HEK293 (cell line): Measurements from ENCODE around the gene OAF.

Experiments used
- CTCF ChIA-PET: fragments of 350-600 bp; formaldehyde crosslinking; extraction: SDS; loops from one replicate; lab custom pipeline; 2021; ENCODE audit warnings: antibody characterized with exemption; lab: Yijun Ruan, JAX
- POLR2A ChIA-PET: fragments of 300-600 bp; formaldehyde crosslinking; extraction: SDS; loops from one replicate; lab custom pipeline; 2020; ENCODE audit warnings: antibody characterized with exemption, inconsistent platforms; lab: Yijun Ruan, JAX
- H3K27ac ChIP-seq: fragments of 200-500 bp; sonication (Bioruptor generic); 2 replicates; pipeline ENCODE4 v1.5.1; 2014; ENCODE audit warnings: low read depth, low read length, control low read depth, inconsistent platforms; ENCODE audit errors: extremely low read depth
- H3K36me3 ChIP-seq, 2 experiments: fragments of 200-500 bp in 1 of 2; sonication (Bioruptor generic) in 1 of 2; 1 replicate in 1 of 2; 2 replicates in 1 of 2; pipeline ENCODE4 v1.5.1; 2014 to 2017; ENCODE audit warnings: inconsistent platforms in 2 of 2, low read length in 2 of 2; ENCODE audit not compliant: control insufficient read depth in 2 of 2, insufficient read depth in 1 of 2
- H3K4me1 ChIP-seq: fragments of 200-500 bp; sonication (Bioruptor generic); 2 replicates; pipeline ENCODE4 v1.5.1; 2014; ENCODE audit warnings: mild to moderate bottlenecking, low read length, inconsistent platforms; ENCODE audit not compliant: control insufficient read depth, insufficient read depth
- H3K4me3 ChIP-seq: 2 replicates; pipeline ENCODE4 v1.5.1; 2011; ENCODE audit warnings: low read depth, mild to moderate bottlenecking, control low read depth, low read length, moderate library complexity
- H3K9me3 ChIP-seq: fragments of 200-500 bp; sonication (Bioruptor generic); 2 replicates; pipeline ENCODE4 v1.5.1; 2014; ENCODE audit warnings: low read depth, low read length, inconsistent platforms; ENCODE audit not compliant: control insufficient read depth, insufficient read depth
- GLI4 ChIP-seq: fragments of 450-650 bp; formaldehyde crosslinking; IDR thresholded peaks from 2 replicates; pipeline ENCODE4 v1.5.1; 2016; ENCODE audit warnings: missing biosample characterization, missing genetic modification characterization
- KLF16 ChIP-seq: fragments of 450-650 bp; formaldehyde crosslinking; IDR thresholded peaks from 2 replicates; pipeline ENCODE4 v1.5.1; 2017; ENCODE audit warnings: missing biosample characterization, missing genetic modification characterization
- KLF8 ChIP-seq: fragments of 450-650 bp; formaldehyde crosslinking; IDR thresholded peaks from 2 replicates; pipeline ENCODE4 v1.5.1; 2016; ENCODE audit warnings: missing biosample characterization, missing genetic modification characterization
- MZF1 ChIP-seq: fragments of 450-650 bp; formaldehyde crosslinking; IDR thresholded peaks from 2 replicates; pipeline ENCODE4 v1.5.1; 2017; ENCODE audit warnings: missing biosample characterization, missing genetic modification characterization, borderline replicate concordance
- OSR2 ChIP-seq: fragments of 450-650 bp; formaldehyde crosslinking; IDR thresholded peaks from 2 replicates; pipeline ENCODE4 v1.5.1; 2016; ENCODE audit warnings: missing biosample characterization, missing genetic modification characterization
- REPIN1 ChIP-seq: fragments of 450-650 bp; formaldehyde crosslinking; IDR thresholded peaks from 2 replicates; pipeline ENCODE4 v1.5.1; 2017; ENCODE audit warnings: missing biosample characterization, missing genetic modification characterization, low read depth
- SP3 ChIP-seq: fragments of 450-650 bp; formaldehyde crosslinking; IDR thresholded peaks from 2 replicates; pipeline ENCODE4 v1.5.1; 2016; ENCODE audit warnings: missing biosample characterization, missing genetic modification characterization
- ZBTB17 ChIP-seq: fragments of 450-650 bp; formaldehyde crosslinking; IDR thresholded peaks from 2 replicates; pipeline ENCODE4 v1.5.1; 2016; ENCODE audit warnings: missing biosample characterization, missing genetic modification characterization
- ZBTB20 ChIP-seq: fragments of 450-650 bp; formaldehyde crosslinking; IDR thresholded peaks from 2 replicates; pipeline ENCODE4 v1.5.1; 2016; ENCODE audit warnings: missing biosample characterization, missing genetic modification characterization
- ZFP3 ChIP-seq: fragments of 450-650 bp; formaldehyde crosslinking; IDR thresholded peaks from 2 replicates; pipeline ENCODE4 v1.5.1; 2016; ENCODE audit warnings: low read depth, missing biosample characterization, missing genetic modification characterization
- ZFP37 ChIP-seq: fragments of 450-650 bp; formaldehyde crosslinking; IDR thresholded peaks from 2 replicates; pipeline ENCODE4 v1.5.1; 2016; ENCODE audit warnings: missing biosample characterization, missing genetic modification characterization
- ZNF114 ChIP-seq: fragments of 450-650 bp; formaldehyde crosslinking; IDR thresholded peaks from 2 replicates; pipeline ENCODE4 v1.5.0; 2017; ENCODE audit warnings: missing biosample characterization, missing genetic modification characterization
- ZNF266 ChIP-seq: fragments of 450-650 bp; formaldehyde crosslinking; IDR thresholded peaks from 2 replicates; pipeline ENCODE4 v1.5.1; 2016; ENCODE audit warnings: missing biosample characterization, missing genetic modification characterization, low read depth
- ZNF274 ChIP-seq, 2 experiments: fragments of 200-500 bp in 1 of 2; fragments of 450-650 bp in 1 of 2; sonication (Bioruptor generic) in 1 of 2; formaldehyde crosslinking in 1 of 2; IDR thresholded peaks; 2 replicates each; pipeline versions ENCODE4 v1.5.1 to v1.6.1; 2014 to 2016; ENCODE audit warnings: borderline replicate concordance in 1 of 2, inconsistent platforms in 1 of 2, low read length in 1 of 2, missing biosample characterization in 1 of 2, missing genetic modification characterization in 1 of 2
- ZNF362 ChIP-seq: fragments of 450-650 bp; formaldehyde crosslinking; IDR thresholded peaks from 2 replicates; pipeline ENCODE4 v1.5.1; 2016; ENCODE audit warnings: missing biosample characterization, missing genetic modification characterization
- ZNF449 ChIP-seq: fragments of 450-650 bp; formaldehyde crosslinking; IDR thresholded peaks from 2 replicates; pipeline ENCODE4 v1.5.1; 2017; ENCODE audit warnings: missing biosample characterization, mild to moderate bottlenecking, missing genetic modification characterization, moderate library complexity
- ZNF48 ChIP-seq: fragments of 450-650 bp; formaldehyde crosslinking; IDR thresholded peaks from 2 replicates; pipeline ENCODE4 v1.5.1; 2016; ENCODE audit warnings: missing biosample characterization, missing genetic modification characterization
- ZNF488 ChIP-seq: fragments of 450-650 bp; formaldehyde crosslinking; IDR thresholded peaks from 2 replicates; pipeline ENCODE4 v1.5.1; 2016; ENCODE audit warnings: missing biosample characterization, missing genetic modification characterization
- ZNF514 ChIP-seq: fragments of 450-650 bp; formaldehyde crosslinking; IDR thresholded peaks from 2 replicates; pipeline ENCODE4 v1.5.1; 2016; ENCODE audit warnings: missing biosample characterization, missing genetic modification characterization
- ZNF529 ChIP-seq: fragments of 450-650 bp; formaldehyde crosslinking; IDR thresholded peaks from 2 replicates; pipeline ENCODE4 v1.5.1; 2017; ENCODE audit warnings: missing genetic modification characterization, missing biosample characterization; ENCODE audit not compliant: insufficient replicate concordance
- ZNF548 ChIP-seq: fragments of 450-650 bp; formaldehyde crosslinking; IDR thresholded peaks from 2 replicates; pipeline ENCODE4 v1.5.1; 2016; ENCODE audit warnings: missing biosample characterization, missing genetic modification characterization
- ZNF571 ChIP-seq: fragments of 450-650 bp; formaldehyde crosslinking; IDR thresholded peaks from 2 replicates; pipeline ENCODE4 v1.5.0; 2017; ENCODE audit warnings: missing biosample characterization, missing genetic modification characterization
- ZNF623 ChIP-seq: fragments of 450-650 bp; formaldehyde crosslinking; IDR thresholded peaks from 2 replicates; pipeline ENCODE4 v1.5.1; 2016; ENCODE audit warnings: missing biosample characterization, missing genetic modification characterization
- ZNF707 ChIP-seq: fragments of 450-650 bp; formaldehyde crosslinking; IDR thresholded peaks from 2 replicates; pipeline ENCODE4 v1.5.1; 2016; ENCODE audit warnings: missing biosample characterization, missing genetic modification characterization
- ZSCAN5A ChIP-seq: fragments of 450-650 bp; formaldehyde crosslinking; IDR thresholded peaks from 2 replicates; pipeline ENCODE4 v1.5.1; 2016; ENCODE audit warnings: missing biosample characterization, missing genetic modification characterization

The OAF gene

GRCh38 chr11:120224361-120224760, 13.5 kb downstream of the OAF start:
- CTCF ChIA-PET = interaction anchor here (1.3 to 4.1 kb wide), 4 partner anchors 8 to 75 kb away, joined by 3 to 16 read pairs (median 6); no protein-coding TSS in a partner anchor
- peaks cover 0 to 9% of the 10 kb centered on the region in 2 experiments; a peak in 1 of 3 replicates for H3K36me3 ChIP-seq
- H3K4me3 ChIP-seq = no peak overlapping the region
- TF ChIP-seq ZFP3 (no peak), KLF8 (tag by site-specific recombination) (no peak), ZNF114 (no peak), ZNF548 (no peak), ZSCAN5A (tag by site-specific recombination) (no peak), ZBTB20 (tag by site-specific recombination) (no peak), ZNF529 (tag by site-specific recombination) (no peak), SP3 (tag by site-specific recombination) (no peak), ZBTB17 (no peak), KLF16 (tag by site-specific recombination) (no peak)
- POLR2A ChIA-PET = no interaction called here
- no peak overlapping the region for H3K27ac ChIP-seq
- no peaks in the 10 kb centered on the region for H3K4me1 ChIP-seq
- no peaks in the 10 kb centered on the region for H3K9me3 ChIP-seq

GRCh38 chr11:120224972-120225909, 14.4 kb downstream of the OAF start:
- TF ChIP-seq ZFP37 (tag by site-specific recombination) (no peak), ZNF266 (tag by site-specific recombination) (no peak), REPIN1 (tag by site-specific recombination) (no peak), ZNF514 (tag by site-specific recombination) (no peak), ZSCAN5A (tag by site-specific recombination) (no peak), ZNF623 (tag by site-specific recombination) (no peak), ZNF48 (tag by site-specific recombination) (no peak), OSR2 (tag by site-specific recombination) (no peak), ZNF449 (tag by site-specific recombination) (no peak), ZNF488 (tag by site-specific recombination) (no peak), ZNF362 (tag by site-specific recombination) (no peak), ZNF707 (tag by site-specific recombination) (no peak), ZNF274 (IDR thresholded peaks at IDR 0.05; ENCODE audit: low read length) (no peak), ZNF274 (tag by site-specific recombination; IDR thresholded peaks at IDR 0.05; ENCODE audit: borderline replicate concordance) (no peak), ZNF571 (tag by site-specific recombination) (no peak), GLI4 (tag by site-specific recombination) (no peak), MZF1 (tag by site-specific recombination) (no peak)
- H3K4me1 ChIP-seq = no peaks in the 10 kb centered on the region
- no peaks in the 10 kb centered on the region for H3K9me3 ChIP-seq
- ChIA-PET POLR2A (interaction anchor here (0.7 kb wide), 1 partner anchor 496 kb away, joined by 3 read pairs; no protein-coding TSS in a partner anchor), CTCF (interaction anchor here (0.6 to 4.1 kb wide), 4 partner anchors 11 to 204 kb away, joined by 3 to 16 read pairs (median 5); no protein-coding TSS in a partner anchor)
- H3K4me3 ChIP-seq = no peak overlapping the region
- H3K27ac ChIP-seq = no peak overlapping the region
- H3K36me3 ChIP-seq = peaks cover 0 to 9% of the 10 kb centered on the region in 2 experiments; a peak in 1 of 3 replicates
